Sigmoid colon (tissue), 7 donors: ENCODE measurements around the gene S100A7. TPM values are rescaled to one million over a fixed set of nuclear protein-coding genes. Genes with fewer than 3 reads are reported as not detected.

Experiments
- DNase-seq: peaks from one replicate; pipeline ENCODE4 v3.0.0-alpha.2; 2019
- H3K27ac ChIP-seq, 4 donors: fragments of 200-600 bp; sonication (generic); one replicate each; pipeline ENCODE4 v1.5.1; 2016 to 2019; ENCODE audit warnings: mild to moderate bottlenecking in 1 of 4
- H3K27me3 ChIP-seq, 3 donors: fragments of 200-600 bp; sonication (generic); one replicate each; pipeline ENCODE4 v1.5.1; 2019; ENCODE audit warnings: mild to moderate bottlenecking in 1 of 3
- H3K36me3 ChIP-seq, 4 donors: fragments of 200-600 bp; sonication (generic); one replicate each; pipeline ENCODE4 v1.5.1; 2016 to 2019
- H3K4me1 ChIP-seq, 4 donors: fragments of 200-600 bp; sonication (generic); one replicate each; pipeline ENCODE4 v1.5.1; 2017 to 2019
- H3K4me3 ChIP-seq, 4 donors: fragments of 200-600 bp; sonication (generic); one replicate each; pipeline ENCODE4 v1.5.1; 2017 to 2019; ENCODE audit warnings: mild to moderate bottlenecking in 2 of 4, moderate library complexity in 1 of 4
- H3K9me3 ChIP-seq, 4 donors: fragments of 200-600 bp in 3 of 4; sonication (generic) in 3 of 4; one replicate each; pipeline versions ENCODE4 v1.5.1 to v1.6.1; 2013 to 2019
- EP300 ChIP-seq, 4 donors: sonication (generic); formaldehyde crosslinking; IDR thresholded peaks; one replicate each; pipeline ENCODE4 v1.6.1; 2017; ENCODE audit warnings: antibody characterized with exemption in 4 of 4
- POLR2A ChIP-seq, 2 donors: fragments of 450-650 bp; IDR thresholded peaks; one replicate each; pipeline ENCODE4 v1.6.1; 2016; ENCODE audit warnings: antibody characterized with exemption in 2 of 2, mild to moderate bottlenecking in 2 of 2, moderate library complexity in 2 of 2
- POLR2AphosphoS5 ChIP-seq, 4 donors: sonication (generic); formaldehyde crosslinking; IDR thresholded peaks; one replicate each; pipeline ENCODE4 v1.6.1; 2017; ENCODE audit warnings: antibody characterized with exemption in 4 of 4
- WGBS, 2 donors: extraction: QIAGEN DNeasy Blood & Tissue Kit; methylation state at CpG; one replicate each; pipeline ENCODE4 v1.1.7; 2013; 5-methylcytosine and 5-hydroxymethylcytosine counted together
- intact Hi-C: fragments of 100-400 bp; cut with DNase I; formaldehyde crosslinking; loops from one replicate; pipeline ENCODE4 v1.15.1; 2023
- polyA plus RNA-seq, 3 donors: library from polyadenylated mRNA; stranded (reverse); fragments of 200-250 nt; gene quantifications; one replicate each; pipeline ENCODE4 v1.2.3, GENCODE V29; 2013
- total RNA-seq, 4 donors: library from RNA; depleted of rRNA; stranded (reverse); fragments of >200 nt; gene quantifications; one replicate each; pipeline ENCODE4 v1.1.0, GENCODE V29; 2016
- TF ChIP-seq, protein P1 (sequence below), 4 experiments: fragments of 450-650 bp in 3 of 4; fragments of 200-600 bp in 1 of 4; IDR thresholded peaks; one replicate each; pipeline ENCODE4 v1.5.1; 2016 to 2019; ENCODE audit warnings: antibody characterized with exemption in 4 of 4, mild to moderate bottlenecking in 3 of 4, moderate library complexity in 2 of 4
- donor health status: healthy with polysubstance abuse.
- donor health status: Bipolar disorder and iron deficiency.
- donor health status: healthy.

The S100A7 gene
- total and polyA plus RNA-seq, 7 donors: not detected

GRCh38 chr1:153506831-153507413 lies 46.5 kb upstream of the S100A7 start:
- no peak overlapping the region for H3K4me3 ChIP-seq
- H3K27ac ChIP-seq: peak overlapping the region; percentile 75 to 90 (median 81)
- no peaks in the 10 kb centered on the region for H3K27me3 ChIP-seq
- H3K9me3 ChIP-seq: no peaks in the 10 kb centered on the region
- 73 to 80% methylated on average over 7 of the region's 7 CpGs for WGBS, 2 donors
- no peak for TF ChIP-seq POLR2A (IDR thresholded peaks at IDR 0.05)
- TF ChIP-seq EP300 (IDR thresholded peaks at IDR 0.05): peak in 2 of 4 donors; percentile 49 to 87
- peak; percentile 83 to 93 (median 86) for TF ChIP-seq POLR2AphosphoS5 (IDR thresholded peaks at IDR 0.05)
- TF ChIP-seq, protein P1, sequence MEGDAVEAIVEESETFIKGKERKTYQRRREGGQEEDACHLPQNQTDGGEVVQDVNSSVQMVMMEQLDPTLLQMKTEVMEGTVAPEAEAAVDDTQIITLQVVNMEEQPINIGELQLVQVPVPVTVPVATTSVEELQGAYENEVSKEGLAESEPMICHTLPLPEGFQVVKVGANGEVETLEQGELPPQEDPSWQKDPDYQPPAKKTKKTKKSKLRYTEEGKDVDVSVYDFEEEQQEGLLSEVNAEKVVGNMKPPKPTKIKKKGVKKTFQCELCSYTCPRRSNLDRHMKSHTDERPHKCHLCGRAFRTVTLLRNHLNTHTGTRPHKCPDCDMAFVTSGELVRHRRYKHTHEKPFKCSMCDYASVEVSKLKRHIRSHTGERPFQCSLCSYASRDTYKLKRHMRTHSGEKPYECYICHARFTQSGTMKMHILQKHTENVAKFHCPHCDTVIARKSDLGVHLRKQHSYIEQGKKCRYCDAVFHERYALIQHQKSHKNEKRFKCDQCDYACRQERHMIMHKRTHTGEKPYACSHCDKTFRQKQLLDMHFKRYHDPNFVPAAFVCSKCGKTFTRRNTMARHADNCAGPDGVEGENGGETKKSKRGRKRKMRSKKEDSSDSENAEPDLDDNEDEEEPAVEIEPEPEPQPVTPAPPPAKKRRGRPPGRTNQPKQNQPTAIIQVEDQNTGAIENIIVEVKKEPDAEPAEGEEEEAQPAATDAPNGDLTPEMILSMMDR (IDR thresholded peaks at IDR 0.05): no peak
- intact Hi-C loops: no loop called here
- peaks cover 0 to 39% (median 32%) of the 10 kb centered on the region in 4 donors for H3K4me1 ChIP-seq
- H3K36me3 ChIP-seq: no peaks in the 10 kb centered on the region
- peak; percentile 96 for DNase-seq

DNA sequence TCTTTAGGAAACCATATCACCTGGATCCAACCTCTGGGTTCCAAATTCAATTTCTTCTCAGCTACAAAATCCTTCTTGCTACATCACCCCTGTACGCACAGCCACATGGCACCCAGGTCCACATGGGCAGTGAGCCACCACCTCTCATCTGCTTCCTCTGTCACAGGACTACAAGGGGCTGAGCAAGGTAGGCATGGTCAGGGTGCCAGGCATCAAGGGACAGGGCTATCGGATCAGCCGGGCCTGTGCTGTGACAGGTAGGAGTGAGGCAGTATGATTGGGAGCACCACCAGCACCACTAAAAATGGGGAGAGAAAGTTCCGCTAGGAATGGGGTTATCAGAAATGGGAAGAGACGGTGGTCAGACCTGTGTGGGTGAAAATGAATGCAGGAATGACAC lies 45.9 kb upstream of the S100A7 start:
- WGBS, 2 donors: 87 to 94% methylated on average over 5 of the region's 5 CpGs
- TF ChIP-seq, protein P1 (IDR thresholded peaks at IDR 0.05): no peak
- no peak for TF ChIP-seq EP300 (IDR thresholded peaks at IDR 0.05)
- TF ChIP-seq POLR2A (IDR thresholded peaks at IDR 0.05): no peak
- peak; percentile 76 for DNase-seq
- H3K9me3 ChIP-seq: no peaks in the 10 kb centered on the region
- H3K27me3 ChIP-seq: no peaks in the 10 kb centered on the region
- no peaks in the 10 kb centered on the region for H3K36me3 ChIP-seq
- H3K4me1 ChIP-seq: peaks cover 0 to 39% (median 32%) of the 10 kb centered on the region in 4 donors
- no peak overlapping the region for H3K4me3 ChIP-seq
- H3K27ac ChIP-seq: peak overlapping the region; percentile 75 to 90 (median 81)
- intact Hi-C loops: no loop called here

DNA sequence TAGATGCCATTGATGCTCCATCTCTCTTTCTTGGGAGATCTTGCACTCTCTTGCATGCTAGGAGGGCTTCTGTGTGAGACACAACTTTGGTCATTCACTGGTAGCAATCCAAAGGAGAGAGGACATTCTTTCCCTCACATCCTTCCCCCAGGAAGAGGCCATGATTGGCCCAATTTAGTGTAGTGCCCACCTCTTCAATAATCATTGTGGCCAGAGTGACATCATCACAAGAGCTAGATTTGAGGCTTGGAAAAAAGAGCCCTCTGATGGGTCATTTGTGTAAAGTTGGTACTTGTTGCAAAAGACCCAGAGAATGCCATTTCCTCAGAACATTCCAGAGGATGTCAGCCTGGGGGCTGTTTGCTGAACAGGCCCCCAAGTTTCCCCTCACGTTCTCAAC lies 45.1 kb upstream of the S100A7 start:
- Histone ChIP-seq H3K36me3 (no peaks in the 10 kb centered on the region), H3K9me3 (no peaks in the 10 kb centered on the region), H3K27ac (peak overlapping the region; percentile 75 to 90 (median 81)), H3K4me1 (peaks cover 0 to 33% (median 30%) of the 10 kb centered on the region in 4 donors), H3K4me3 (no peak overlapping the region), H3K27me3 (no peaks in the 10 kb centered on the region)
- intact Hi-C loops: no loop called here
- peak; percentile 12 for DNase-seq
- WGBS, 2 donors: 94 to 97% methylated on average over 1 of the region's 1 CpG
- no peak for TF ChIP-seq POLR2AphosphoS5 (IDR thresholded peaks at IDR 0.05)
- TF ChIP-seq EP300 (IDR thresholded peaks at IDR 0.05): no peak
- TF ChIP-seq POLR2A (IDR thresholded peaks at IDR 0.05): no peak
- TF ChIP-seq, protein P1 (IDR thresholded peaks at IDR 0.05): no peak

- WGBS, 2 donors: 84 to 85% methylated on average over 3 of the region's 3 CpGs
- TF ChIP-seq, protein P1 (IDR thresholded peaks at IDR 0.05): no peak
- TF ChIP-seq POLR2A (IDR thresholded peaks at IDR 0.05) (no peak), POLR2AphosphoS5 (IDR thresholded peaks at IDR 0.05) (no peak)
- peaks cover 0 to 33% (median 30%) of the 10 kb centered on the region in 4 donors for H3K4me1 ChIP-seq
These were observed 43.3 kb upstream of the S100A7 start for GRCh38 chr1:153503766-153504165.

DNA sequence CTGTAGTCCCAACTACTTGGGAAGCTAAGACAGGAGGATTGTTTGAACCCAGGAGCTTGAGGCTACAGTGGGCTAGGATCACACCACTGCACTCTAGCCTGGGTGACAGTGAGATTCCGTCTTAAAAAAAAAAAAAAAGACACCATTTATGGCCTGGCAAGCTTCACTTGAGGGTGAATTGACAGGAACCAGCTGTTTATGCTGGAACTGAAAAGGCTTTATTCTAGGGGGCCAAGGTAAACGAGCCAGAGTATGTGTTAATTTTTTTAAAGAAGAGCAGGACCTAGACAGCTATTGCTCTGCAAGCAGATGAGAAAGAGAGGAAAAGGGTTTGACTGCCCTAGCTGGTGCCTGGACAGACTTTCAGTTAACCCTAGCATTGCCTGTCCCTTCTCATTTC lies 38.3 kb upstream of the S100A7 start:
- peak; percentile 0 for DNase-seq
- no peaks in the 10 kb centered on the region for H3K36me3 ChIP-seq
- 3 to 8% methylated on average over 2 of the region's 2 CpGs for WGBS, 2 donors
- peaks cover 0 to 15% (median 7%) of the 10 kb centered on the region in 4 donors for H3K4me1 ChIP-seq
- intact Hi-C loops: loop anchor here (5.0 kb wide), 1 partner anchor 36 kb away; the partner anchor contains the start of gene S100A7
- no peak overlapping the region for H3K4me3 ChIP-seq
- no peak overlapping the region for H3K27ac ChIP-seq
- no peaks in the 10 kb centered on the region for H3K9me3 ChIP-seq
- TF ChIP-seq, protein P1 (IDR thresholded peaks at IDR 0.05): no peak
- TF ChIP-seq EP300 (IDR thresholded peaks at IDR 0.05) (no peak), POLR2A (IDR thresholded peaks at IDR 0.05) (no peak), POLR2AphosphoS5 (IDR thresholded peaks at IDR 0.05) (no peak)
- H3K27me3 ChIP-seq: no peaks in the 10 kb centered on the region

More at GRCh38 chr1:153503766-153504165, 43.3 kb upstream of the S100A7 start:
- intact Hi-C loops: no loop called here
- Histone ChIP-seq H3K4me3 (no peak overlapping the region), H3K36me3 (no peaks in the 10 kb centered on the region), H3K27ac (no peak overlapping the region), H3K9me3 (no peaks in the 10 kb centered on the region), H3K27me3 (no peaks in the 10 kb centered on the region)
- peak; percentile 12 for DNase-seq
